Uterus (tissue), 2 donors: Measurements from ENCODE around the gene KTN1.

ENCODE experiments used
- POLR2A ChIP-seq, 2 donors: fragments of 450-650 bp; IDR thresholded peaks; one replicate each; pipeline ENCODE4 v1.6.1; 2016; ENCODE audit warnings: antibody characterized with exemption in 2 of 2, mild to moderate bottlenecking in 1 of 2, moderate library complexity in 1 of 2
- TF ChIP-seq, protein P1 (sequence below), 4 experiments: fragments of 200-600 bp in 2 of 4; fragments of 450-650 bp in 2 of 4; sonication (generic) in 2 of 4; IDR thresholded peaks; one replicate each; pipeline ENCODE4 v1.5.1; 2016 to 2019; ENCODE audit warnings: antibody characterized with exemption in 4 of 4, mild to moderate bottlenecking in 2 of 4, moderate library complexity in 1 of 4

DNA sequence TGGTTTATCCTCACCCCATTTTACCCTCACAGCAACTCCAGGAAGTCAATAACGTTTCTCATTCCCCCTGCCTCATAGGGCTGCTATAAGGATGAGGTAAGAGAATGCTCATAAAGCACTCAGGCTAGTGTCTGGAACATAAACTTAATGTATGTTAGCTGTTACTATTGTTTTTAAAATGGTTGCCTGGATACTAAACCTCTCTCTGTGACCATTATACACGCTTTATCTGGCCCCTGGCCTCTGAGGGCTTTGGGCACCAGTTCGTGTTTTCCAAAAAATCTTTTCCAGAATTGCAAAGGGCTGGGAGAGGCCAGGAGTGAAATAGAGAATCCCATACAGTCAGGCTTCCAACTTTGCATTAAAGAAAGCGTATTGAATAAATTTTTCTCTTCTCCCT is 113.9 kb downstream of the KTN1 start:
- TF ChIP-seq, protein P1, sequence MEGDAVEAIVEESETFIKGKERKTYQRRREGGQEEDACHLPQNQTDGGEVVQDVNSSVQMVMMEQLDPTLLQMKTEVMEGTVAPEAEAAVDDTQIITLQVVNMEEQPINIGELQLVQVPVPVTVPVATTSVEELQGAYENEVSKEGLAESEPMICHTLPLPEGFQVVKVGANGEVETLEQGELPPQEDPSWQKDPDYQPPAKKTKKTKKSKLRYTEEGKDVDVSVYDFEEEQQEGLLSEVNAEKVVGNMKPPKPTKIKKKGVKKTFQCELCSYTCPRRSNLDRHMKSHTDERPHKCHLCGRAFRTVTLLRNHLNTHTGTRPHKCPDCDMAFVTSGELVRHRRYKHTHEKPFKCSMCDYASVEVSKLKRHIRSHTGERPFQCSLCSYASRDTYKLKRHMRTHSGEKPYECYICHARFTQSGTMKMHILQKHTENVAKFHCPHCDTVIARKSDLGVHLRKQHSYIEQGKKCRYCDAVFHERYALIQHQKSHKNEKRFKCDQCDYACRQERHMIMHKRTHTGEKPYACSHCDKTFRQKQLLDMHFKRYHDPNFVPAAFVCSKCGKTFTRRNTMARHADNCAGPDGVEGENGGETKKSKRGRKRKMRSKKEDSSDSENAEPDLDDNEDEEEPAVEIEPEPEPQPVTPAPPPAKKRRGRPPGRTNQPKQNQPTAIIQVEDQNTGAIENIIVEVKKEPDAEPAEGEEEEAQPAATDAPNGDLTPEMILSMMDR (IDR thresholded peaks at IDR 0.05) = no peak
- TF ChIP-seq POLR2A (IDR thresholded peaks at IDR 0.05) = no peak
